ENCODE data around the gene MAN1A2. TPM values are rescaled to one million over a fixed set of nuclear protein-coding genes. Genes with fewer than 3 reads are reported as not detected.

Gene MAN1A2
- total RNA-seq, 1 experiment from 2014 or later, result 21.1 TPM

DNA sequence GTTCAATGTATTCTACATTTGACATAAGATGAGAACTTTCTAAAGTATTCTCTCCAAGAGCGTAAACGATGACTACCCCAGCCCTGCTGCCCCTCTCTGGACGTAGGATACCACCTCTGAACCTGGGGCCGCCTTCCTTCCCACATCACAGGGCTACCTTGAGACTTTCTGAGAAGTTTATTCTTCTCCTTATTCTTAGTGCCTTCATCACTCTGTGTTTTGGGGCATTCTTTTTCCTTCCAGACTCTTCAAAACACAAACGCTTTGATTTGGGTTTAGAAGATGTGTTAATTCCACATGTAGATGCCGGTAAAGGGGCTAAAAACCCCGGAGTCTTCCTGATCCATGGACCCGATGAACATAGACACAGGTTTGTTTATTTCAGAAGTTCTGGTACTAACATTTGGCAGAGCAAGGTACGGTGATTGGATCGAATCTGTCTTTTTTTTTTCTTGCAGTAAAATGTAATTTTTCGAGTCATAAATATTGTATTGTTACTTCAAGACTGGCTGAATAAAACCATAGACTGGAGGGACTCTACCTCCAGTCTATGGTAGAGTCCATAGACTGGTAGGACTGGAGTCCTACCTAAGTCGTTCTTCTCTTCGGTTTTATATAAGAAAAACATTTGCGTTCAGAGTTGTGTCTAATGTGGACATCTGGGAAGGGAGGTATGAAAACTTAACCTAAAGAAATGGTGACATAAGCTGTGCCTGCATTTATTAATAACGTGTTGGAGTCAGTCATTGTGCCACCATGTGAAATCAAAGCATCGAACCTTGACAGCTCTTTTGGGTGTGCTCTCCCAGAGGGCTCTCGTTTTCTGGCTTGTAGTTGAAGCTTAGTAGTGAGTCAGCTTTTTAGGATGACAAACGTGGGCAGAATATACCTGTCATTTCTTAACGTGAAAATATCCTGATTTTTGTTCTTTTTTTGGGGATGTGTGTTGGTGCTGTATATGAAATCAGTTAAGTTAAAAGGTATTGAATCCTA is 1.2 kb downstream of the MAN1A2 start:
- no peaks in the 10 kb centered on the region for H3K9me3 ChIP-seq (ENCODE audit: low read length)
- no TSS peak for BruUV-seq (replicated peaks)
- no peaks in the 10 kb centered on the region for H3K36me3 ChIP-seq (ENCODE audit: low read depth, low read length)
- peaks cover 24% of the 10 kb centered on the region for H4K20me1 ChIP-seq (ENCODE audit: low read length)
- peak overlapping the region; percentile 81 for H3K9ac ChIP-seq (ENCODE audit: low read length)
- ChIA-PET POLR2A (ENCODE audit: unreplicated experiment) (no interaction called here), CTCF (interaction anchor here (1.2 kb wide), 1 partner anchor 28 kb away, joined by 5 read pairs; no protein-coding TSS in a partner anchor)
- peaks cover 44% of the 10 kb centered on the region for H3K4me1 ChIP-seq (ENCODE audit: insufficient read depth, low read length)
- ATAC-seq (0 out of 2 replicates have a peak, but pooled peaks have one; percentile 12), DNase-seq (peak; percentile 71)
- peak overlapping the region; percentile 88 for H3K4me2 ChIP-seq (ENCODE audit: low read length)
- peak overlapping the region; percentile 91 for H3K4me3 ChIP-seq (ENCODE audit: low read length)
- TF ChIP-seq EZH2phosphoT487 (IDR thresholded peaks at IDR 0.05; ENCODE audit: borderline replicate concordance, low read length), result no peak
- TF ChIP-seq EZH2 (IDR thresholded peaks at IDR 0.05; ENCODE audit: low read length, unreplicated experiment), result no peak
- TF ChIP-seq, protein P1, sequence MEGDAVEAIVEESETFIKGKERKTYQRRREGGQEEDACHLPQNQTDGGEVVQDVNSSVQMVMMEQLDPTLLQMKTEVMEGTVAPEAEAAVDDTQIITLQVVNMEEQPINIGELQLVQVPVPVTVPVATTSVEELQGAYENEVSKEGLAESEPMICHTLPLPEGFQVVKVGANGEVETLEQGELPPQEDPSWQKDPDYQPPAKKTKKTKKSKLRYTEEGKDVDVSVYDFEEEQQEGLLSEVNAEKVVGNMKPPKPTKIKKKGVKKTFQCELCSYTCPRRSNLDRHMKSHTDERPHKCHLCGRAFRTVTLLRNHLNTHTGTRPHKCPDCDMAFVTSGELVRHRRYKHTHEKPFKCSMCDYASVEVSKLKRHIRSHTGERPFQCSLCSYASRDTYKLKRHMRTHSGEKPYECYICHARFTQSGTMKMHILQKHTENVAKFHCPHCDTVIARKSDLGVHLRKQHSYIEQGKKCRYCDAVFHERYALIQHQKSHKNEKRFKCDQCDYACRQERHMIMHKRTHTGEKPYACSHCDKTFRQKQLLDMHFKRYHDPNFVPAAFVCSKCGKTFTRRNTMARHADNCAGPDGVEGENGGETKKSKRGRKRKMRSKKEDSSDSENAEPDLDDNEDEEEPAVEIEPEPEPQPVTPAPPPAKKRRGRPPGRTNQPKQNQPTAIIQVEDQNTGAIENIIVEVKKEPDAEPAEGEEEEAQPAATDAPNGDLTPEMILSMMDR (conservative IDR thresholded peaks at IDR 0.05; ENCODE audit: low read depth, low read length), result no peak
- no peaks in the 10 kb centered on the region for H3F3A ChIP-seq (ENCODE audit: low read length, unreplicated experiment)
- no peak overlapping the region for H3K27ac ChIP-seq (ENCODE audit: low read length)
- no peaks in the 10 kb centered on the region for H3K9me2 ChIP-seq (replicated peaks; ENCODE audit: low read length)
- peaks cover 74% of the 10 kb centered on the region for H3K79me2 ChIP-seq (ENCODE audit: low read length)
- intact Hi-C loops (cut with micrococcal nuclease), result loop anchor here (2.0 to 10.0 kb wide), 3 partner anchors 236 to 559 kb away; partner anchors contain the start of genes GDAP2, TENT5C and WDR3
- H2AFZ ChIP-seq (ENCODE audit: low read length), result peak overlapping the region; percentile 89
- H3K27me3 ChIP-seq (ENCODE audit: low read length), result no peaks in the 10 kb centered on the region

DNA sequence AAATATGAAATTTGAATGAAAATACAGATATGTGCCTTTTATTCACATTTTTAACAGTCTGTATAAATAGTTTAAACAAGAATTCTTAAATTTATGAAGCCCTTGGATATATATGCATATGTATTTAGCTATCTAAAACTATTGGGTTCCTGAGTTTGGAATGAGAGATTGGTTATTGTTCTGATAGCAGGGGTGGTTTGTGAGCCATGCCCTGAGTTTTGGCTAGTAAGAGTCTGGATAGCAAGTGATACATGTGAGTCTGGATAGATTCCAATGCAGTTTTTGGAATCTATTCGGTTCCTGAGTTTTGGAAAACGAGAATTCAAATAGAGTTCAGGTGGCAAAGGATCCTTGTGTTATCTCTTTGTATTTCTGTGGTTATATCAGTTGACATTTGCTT is 2.8 kb downstream of the MAN1A2 start:
- BruUV-seq (replicated peaks), result no TSS peak
- CTCF ChIA-PET, result interaction anchor here (0.6 kb wide), 1 partner anchor 248 kb away, joined by 3 read pairs; no protein-coding TSS in a partner anchor

DNA sequence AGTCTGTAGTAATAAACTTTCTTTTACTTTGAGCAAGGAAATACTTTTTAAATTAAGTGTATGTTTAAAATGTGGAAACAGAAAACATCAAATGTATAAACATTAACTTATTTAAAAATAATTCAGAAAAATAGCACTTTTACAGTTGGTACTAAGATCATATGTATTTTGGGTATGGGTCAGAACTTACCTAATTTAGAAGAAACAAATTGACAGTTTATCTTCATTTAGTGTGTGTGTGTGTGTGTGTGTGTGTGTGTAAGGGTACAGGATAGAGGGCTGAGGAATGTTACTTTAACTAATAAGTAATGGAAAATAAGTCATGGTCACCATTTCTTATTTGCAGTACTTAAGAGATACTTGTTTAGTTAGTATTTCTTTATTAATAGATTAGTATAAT is 3.3 kb downstream of the MAN1A2 start:
- no peaks in the 10 kb centered on the region for H3K9me2 ChIP-seq (replicated peaks; ENCODE audit: low read length)
- POLR2A ChIA-PET (ENCODE audit: unreplicated experiment), result no interaction called here
- intact Hi-C loops (cut with micrococcal nuclease), result loop anchor here (5.0 kb wide), 2 partner anchors 47 to 137 kb away; no protein-coding TSS in a partner anchor
- no peak for TF ChIP-seq EZH2phosphoT487 (IDR thresholded peaks at IDR 0.05; ENCODE audit: borderline replicate concordance, low read length)
- TF ChIP-seq EZH2 (IDR thresholded peaks at IDR 0.05; ENCODE audit: low read length, unreplicated experiment), result no peak
- TF ChIP-seq, protein P1 (conservative IDR thresholded peaks at IDR 0.05; ENCODE audit: low read depth, low read length), result no peak
- peaks cover 91% of the 10 kb centered on the region for H3K79me2 ChIP-seq (ENCODE audit: low read length)
- BruUV-seq (replicated peaks), result no TSS peak
- H3K36me3 ChIP-seq (ENCODE audit: low read depth, low read length), result no peaks in the 10 kb centered on the region
- H3K4me3 ChIP-seq (ENCODE audit: low read length), result peak overlapping the region; percentile 91
- peak overlapping the region; percentile 88 for H3K4me2 ChIP-seq (ENCODE audit: low read length)
- peaks cover 32% of the 10 kb centered on the region for H4K20me1 ChIP-seq (ENCODE audit: low read length)
- H3K4me1 ChIP-seq (ENCODE audit: insufficient read depth, low read length), result peaks cover 37% of the 10 kb centered on the region
- CTCF ChIA-PET, result no interaction called here
- H3F3A ChIP-seq (ENCODE audit: low read length, unreplicated experiment), result no peaks in the 10 kb centered on the region
- no peaks in the 10 kb centered on the region for H3K27me3 ChIP-seq (ENCODE audit: low read length)
- no peak for DNase-seq
- no peak overlapping the region for H2AFZ ChIP-seq (ENCODE audit: low read length)
- no peaks in the 10 kb centered on the region for H3K9me3 ChIP-seq (ENCODE audit: low read length)
- no peak for ATAC-seq
- H3K27ac ChIP-seq (ENCODE audit: low read length), result no peak overlapping the region
- peak overlapping the region; percentile 81; the same call in 1 of the 2 replicates for H3K9ac ChIP-seq (ENCODE audit: low read length)

More for the DNA sequence above, 2.8 kb downstream of the MAN1A2 start:
- Histone ChIP-seq H3K9me2 (replicated peaks; ENCODE audit: low read length) (no peaks in the 10 kb centered on the region), H3K27ac (ENCODE audit: low read length) (no peak overlapping the region), H3K27me3 (ENCODE audit: low read length) (no peaks in the 10 kb centered on the region), H2AFZ (ENCODE audit: low read length) (no peak overlapping the region), H4K20me1 (ENCODE audit: low read length) (peaks cover 32% of the 10 kb centered on the region), H3K79me2 (ENCODE audit: low read length) (peaks cover 91% of the 10 kb centered on the region), H3K4me2 (ENCODE audit: low read length) (peak overlapping the region; percentile 88), H3K9ac (ENCODE audit: low read length) (peak overlapping the region; percentile 81), H3K4me3 (ENCODE audit: low read length) (peak overlapping the region; percentile 91), H3K4me1 (ENCODE audit: insufficient read depth, low read length) (peaks cover 38% of the 10 kb centered on the region), H3F3A (ENCODE audit: low read length, unreplicated experiment) (no peaks in the 10 kb centered on the region), H3K36me3 (ENCODE audit: low read depth, low read length) (no peaks in the 10 kb centered on the region), H3K9me3 (ENCODE audit: low read length) (no peaks in the 10 kb centered on the region)
- TF ChIP-seq EZH2phosphoT487 (IDR thresholded peaks at IDR 0.05; ENCODE audit: borderline replicate concordance, low read length), result no peak
- POLR2A ChIA-PET (ENCODE audit: unreplicated experiment), result no interaction called here
- intact Hi-C loops (cut with micrococcal nuclease), result loop anchor here (5.0 kb wide), 2 partner anchors 47 to 137 kb away; no protein-coding TSS in a partner anchor
- no peak for ATAC-seq
- peak; percentile 24 for DNase-seq
